Measurements from ENCODE around the gene PAGR1.

Gene PAGR1

DNA sequence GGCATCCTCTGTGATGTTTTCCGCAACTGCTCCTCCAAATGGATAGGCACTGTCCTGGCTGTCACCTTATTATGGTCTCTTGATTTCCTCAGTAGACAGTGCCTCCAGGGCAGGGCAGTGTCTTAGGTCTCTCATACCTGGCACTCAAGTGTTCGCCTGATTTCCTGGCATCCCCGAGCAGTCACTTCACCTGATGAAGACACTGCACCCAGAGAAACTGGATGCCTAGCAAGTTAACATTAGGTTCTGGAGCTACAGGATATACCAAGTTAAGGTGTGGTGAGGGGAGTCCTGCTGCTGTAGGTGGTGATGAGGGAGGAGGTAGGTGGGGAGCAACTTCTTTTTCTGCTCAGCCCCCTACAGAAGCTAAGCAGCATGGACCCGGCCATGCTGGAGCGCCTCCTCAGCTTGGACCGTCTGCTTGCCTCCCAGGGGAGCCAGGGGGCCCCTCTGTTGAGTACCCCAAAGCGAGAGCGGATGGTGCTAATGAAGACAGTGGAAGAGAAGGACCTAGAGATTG lies 13.5 kb upstream of the PAGR1 start:
- Histone ChIP-seq H3K4me1 (ENCODE audit: control insufficient read depth in 1 of 2, insufficient read depth in 2 of 2, low read length in 2 of 2) (peaks cover 9 to 12% of the 10 kb centered on the region in 2 donors), H3K9me3 (ENCODE audit: control insufficient read depth in 1 of 2, low read length in 2 of 2) (no peaks in the 10 kb centered on the region), H3K27me3 (ENCODE audit: low read depth, low read length) (no peaks in the 10 kb centered on the region), H3K4me3 (ENCODE audit: low read depth in 1 of 2, low read length in 2 of 2) (no peak overlapping the region), H3K36me3 (ENCODE audit: control insufficient read depth in 1 of 2, insufficient read depth in 2 of 2, low read length in 2 of 2) (peaks cover 15 to 36% of the 10 kb centered on the region in 2 donors), H3K27ac (ENCODE audit: low read length) (no peak overlapping the region)

DNA sequence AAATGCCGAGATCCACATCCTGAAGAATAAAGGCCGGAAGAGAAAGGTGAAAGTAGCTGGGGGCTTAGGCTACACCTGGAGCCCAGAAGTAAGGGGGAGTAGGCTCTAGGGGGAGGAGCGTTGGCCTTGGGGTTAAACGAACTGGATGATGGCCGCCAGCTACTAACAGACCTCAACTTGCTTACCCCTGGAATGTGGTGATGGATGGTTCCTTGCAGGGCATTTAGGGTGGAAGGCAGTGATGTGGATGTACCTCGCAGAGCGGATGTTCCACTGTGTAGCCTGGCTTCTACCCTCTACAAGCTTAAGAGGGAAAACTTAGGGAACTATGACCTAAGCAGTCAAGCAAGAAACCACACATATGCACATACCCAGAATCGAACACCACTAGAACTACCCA lies 11.9 kb upstream of the PAGR1 start:
- Histone ChIP-seq H3K36me3 (ENCODE audit: control insufficient read depth in 1 of 2, insufficient read depth in 2 of 2, low read length in 2 of 2) (peaks cover 15 to 22% of the 10 kb centered on the region in 2 donors), H3K4me3 (ENCODE audit: low read depth in 1 of 2, low read length in 2 of 2) (peak overlapping the region; percentile 79 to 90), H3K27me3 (ENCODE audit: low read depth, low read length) (no peaks in the 10 kb centered on the region), H3K27ac (ENCODE audit: low read length) (peak overlapping the region; percentile 93), H3K9me3 (ENCODE audit: control insufficient read depth in 1 of 2, low read length in 2 of 2) (no peaks in the 10 kb centered on the region), H3K4me1 (ENCODE audit: control insufficient read depth in 1 of 2, insufficient read depth in 2 of 2, low read length in 2 of 2) (peaks cover 19 to 26% of the 10 kb centered on the region in 2 donors)

DNA sequence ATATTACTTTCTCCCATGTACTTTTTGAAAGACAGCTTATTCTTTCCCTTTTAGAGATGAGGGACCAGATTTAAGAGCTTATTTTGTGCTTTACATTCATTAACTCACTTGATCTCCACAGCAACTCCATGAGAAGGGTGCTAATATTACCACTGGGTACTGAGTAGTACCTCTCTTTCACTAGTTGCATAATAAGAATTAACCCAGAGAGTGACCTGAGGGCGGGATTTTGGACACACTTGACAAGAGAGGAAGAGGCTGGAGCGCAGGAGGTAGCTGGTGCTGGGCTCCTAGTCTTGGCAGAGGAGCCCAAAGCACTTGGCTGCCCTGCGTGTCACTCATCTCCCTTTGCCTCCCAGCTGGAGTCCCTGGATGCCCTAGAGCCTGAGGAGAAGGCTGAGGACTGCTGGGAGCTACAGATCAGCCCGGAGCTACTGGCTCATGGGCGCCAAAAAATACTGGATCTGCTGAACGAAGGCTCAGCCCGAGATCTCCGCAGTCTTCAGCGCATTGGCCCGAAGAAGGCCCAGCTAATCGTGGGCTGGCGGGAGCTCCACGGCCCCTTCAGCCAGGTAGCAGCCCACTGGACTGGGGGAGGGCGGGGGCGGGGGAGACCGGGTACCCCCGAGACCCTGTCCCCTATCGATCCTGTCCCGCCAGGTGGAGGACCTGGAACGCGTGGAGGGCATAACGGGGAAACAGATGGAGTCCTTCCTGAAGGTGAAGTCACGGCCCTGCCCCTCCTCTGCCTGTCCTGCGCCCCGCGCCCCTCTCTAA lies 11.3 kb upstream of the PAGR1 start:
- Histone ChIP-seq H3K4me1 (ENCODE audit: control insufficient read depth in 1 of 2, insufficient read depth in 2 of 2, low read length in 2 of 2) (peaks cover 23 to 32% of the 10 kb centered on the region in 2 donors), H3K4me3 (ENCODE audit: low read depth in 1 of 2, low read length in 2 of 2) (peak overlapping the region; percentile 79 to 90), H3K27me3 (ENCODE audit: low read depth, low read length) (no peaks in the 10 kb centered on the region), H3K36me3 (ENCODE audit: control insufficient read depth in 1 of 2, insufficient read depth in 2 of 2, low read length in 2 of 2) (peaks cover 12 to 22% of the 10 kb centered on the region in 2 donors), H3K9me3 (ENCODE audit: control insufficient read depth in 1 of 2, low read length in 2 of 2) (no peaks in the 10 kb centered on the region), H3K27ac (ENCODE audit: low read length) (peak overlapping the region; percentile 93)

DNA sequence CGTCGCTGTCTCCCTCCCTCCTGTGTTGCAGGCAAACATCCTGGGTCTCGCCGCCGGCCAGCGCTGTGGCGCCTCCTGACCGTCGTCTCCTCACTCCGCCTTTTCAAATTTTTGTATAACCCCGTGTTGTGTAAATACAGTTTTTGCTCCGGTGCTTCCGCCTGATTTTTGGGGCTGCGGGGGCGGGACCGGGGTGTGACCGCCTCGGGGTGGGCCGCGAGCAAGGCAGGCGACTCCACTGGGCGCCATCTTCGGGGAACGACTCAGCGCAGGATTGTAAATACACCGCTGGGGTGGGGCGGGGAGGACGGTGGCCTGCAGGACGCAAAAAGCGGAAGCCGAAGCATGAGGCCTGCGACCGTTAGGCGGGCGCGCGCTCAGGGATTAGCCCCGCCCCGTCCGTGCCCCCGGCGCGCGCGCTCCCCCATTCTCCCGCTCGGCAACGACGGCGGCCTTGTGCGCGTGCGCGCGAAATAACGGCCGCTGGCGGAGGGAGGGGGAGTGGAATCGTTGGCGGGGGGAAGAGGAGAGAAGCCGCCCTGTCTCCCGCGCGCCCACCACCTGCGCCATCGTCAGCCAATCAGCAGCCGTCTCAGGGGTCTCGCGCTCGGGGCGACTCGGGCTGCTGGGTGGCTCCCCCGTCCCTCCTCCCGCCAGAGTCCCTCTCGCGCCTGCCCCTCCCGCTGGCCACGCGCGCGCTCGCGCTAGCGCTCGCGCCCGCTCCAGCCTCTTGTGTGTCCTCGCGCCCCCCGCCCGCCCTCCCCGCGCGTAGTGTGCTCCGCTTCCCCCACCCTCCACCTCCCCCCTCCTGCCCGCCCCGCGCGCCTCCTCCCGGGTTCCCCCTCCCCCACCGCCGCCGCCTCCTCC lies 10.5 kb upstream of the PAGR1 start:
- H3K9me3 ChIP-seq (ENCODE audit: control insufficient read depth in 1 of 2, low read length in 2 of 2) = no peaks in the 10 kb centered on the region
- H3K27ac ChIP-seq (ENCODE audit: low read length) = peak overlapping the region; percentile 93
- H3K4me3 ChIP-seq (ENCODE audit: low read depth in 1 of 2, low read length in 2 of 2) = peak overlapping the region; percentile 79 to 90
- H3K4me1 ChIP-seq (ENCODE audit: control insufficient read depth in 1 of 2, insufficient read depth in 2 of 2, low read length in 2 of 2) = peaks cover 25 to 40% of the 10 kb centered on the region in 2 donors
- H3K27me3 ChIP-seq (ENCODE audit: low read depth, low read length) = no peaks in the 10 kb centered on the region
- peaks cover 12 to 22% of the 10 kb centered on the region in 2 donors for H3K36me3 ChIP-seq (ENCODE audit: control insufficient read depth in 1 of 2, insufficient read depth in 2 of 2, low read length in 2 of 2)

DNA sequence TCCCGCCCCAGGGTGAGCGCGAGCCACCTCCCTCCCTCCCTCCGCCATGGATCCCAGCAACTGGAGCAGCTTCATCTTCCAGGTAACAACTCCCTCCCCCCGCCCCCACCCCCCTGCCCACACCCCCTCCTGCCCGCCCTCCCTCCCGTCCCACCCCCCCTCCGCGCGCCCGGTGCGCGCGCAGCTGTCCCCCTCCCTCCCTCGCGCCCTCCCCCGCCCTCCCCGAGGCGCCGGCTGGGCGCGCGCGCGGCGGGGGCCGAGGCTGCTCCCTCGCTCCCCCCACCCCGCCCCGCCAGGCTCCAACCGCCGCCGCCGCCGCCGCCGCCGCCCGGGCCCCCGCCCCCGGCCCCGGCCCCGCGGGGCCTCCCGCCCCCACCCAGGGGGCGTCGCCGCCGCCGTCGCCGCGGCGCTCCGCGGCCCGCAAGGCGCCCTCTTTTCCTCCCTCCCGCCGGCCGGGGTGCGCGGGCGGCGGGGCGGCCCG lies 9.8 kb upstream of the PAGR1 start, which contains the start of gene MAZ:
Gene MAZ (plus strand): TSS at position 431 of the 481 bp plus-strand sequence. CDS start 173 bp downstream, outside the sequence.
- Histone ChIP-seq H3K4me3 (ENCODE audit: low read depth in 1 of 2, low read length in 2 of 2) (peak within 1 kb of the TSS; percentile 80 to 90), H3K4me1 (ENCODE audit: control insufficient read depth in 1 of 2, insufficient read depth in 2 of 2, low read length in 2 of 2) (peaks cover 31 to 47% of the 10 kb centered on the region in 2 donors), H3K9me3 (ENCODE audit: control insufficient read depth in 1 of 2, low read length in 2 of 2) (no peaks in the 10 kb centered on the region), H3K36me3 (ENCODE audit: control insufficient read depth in 1 of 2, insufficient read depth in 2 of 2, low read length in 2 of 2) (peaks cover 10 to 21% of the 10 kb centered on the region in 2 donors), H3K27ac (ENCODE audit: low read length) (peak within 1 kb of the TSS; percentile 93), H3K27me3 (ENCODE audit: low read depth, low read length) (no peaks in the 10 kb centered on the region)

DNA sequence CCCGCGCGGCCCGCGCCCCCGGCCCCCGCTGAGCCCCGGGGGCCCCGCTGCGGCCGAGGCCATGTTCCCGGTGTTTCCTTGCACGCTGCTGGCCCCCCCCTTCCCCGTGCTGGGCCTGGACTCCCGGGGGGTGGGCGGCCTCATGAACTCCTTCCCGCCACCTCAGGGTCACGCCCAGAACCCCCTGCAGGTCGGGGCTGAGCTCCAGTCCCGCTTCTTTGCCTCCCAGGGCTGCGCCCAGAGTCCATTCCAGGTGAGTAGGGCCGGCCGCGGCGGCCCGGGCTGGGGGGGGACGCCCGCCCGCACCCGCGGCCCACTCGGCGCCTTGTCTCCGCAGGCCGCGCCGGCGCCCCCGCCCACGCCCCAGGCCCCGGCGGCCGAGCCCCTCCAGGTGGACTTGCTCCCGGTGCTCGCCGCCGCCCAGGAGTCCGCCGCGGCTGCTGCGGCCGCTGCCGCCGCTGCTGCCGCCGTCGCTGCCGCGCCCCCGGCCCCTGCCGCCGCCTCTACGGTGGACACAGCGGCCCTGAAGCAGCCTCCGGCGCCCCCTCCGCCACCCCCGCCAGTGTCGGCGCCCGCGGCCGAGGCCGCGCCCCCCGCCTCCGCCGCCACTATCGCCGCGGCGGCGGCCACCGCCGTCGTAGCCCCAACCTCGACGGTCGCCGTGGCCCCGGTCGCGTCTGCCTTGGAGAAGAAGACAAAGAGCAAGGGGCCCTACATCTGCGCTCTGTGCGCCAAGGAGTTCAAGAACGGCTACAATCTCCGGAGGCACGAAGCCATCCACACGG lies 9.1 kb upstream of the PAGR1 start:
- Histone ChIP-seq H3K27me3 (ENCODE audit: low read depth, low read length) (no peaks in the 10 kb centered on the region), H3K4me1 (ENCODE audit: control insufficient read depth in 1 of 2, insufficient read depth in 2 of 2, low read length in 2 of 2) (peaks cover 31 to 47% of the 10 kb centered on the region in 2 donors), H3K36me3 (ENCODE audit: control insufficient read depth in 1 of 2, insufficient read depth in 2 of 2, low read length in 2 of 2) (peaks cover 6 to 17% of the 10 kb centered on the region in 2 donors), H3K4me3 (ENCODE audit: low read depth in 1 of 2, low read length in 2 of 2) (peak overlapping the region; percentile 64 to 80), H3K27ac (ENCODE audit: low read length) (peak overlapping the region; percentile 91), H3K9me3 (ENCODE audit: control insufficient read depth in 1 of 2, low read length in 2 of 2) (no peaks in the 10 kb centered on the region)

DNA sequence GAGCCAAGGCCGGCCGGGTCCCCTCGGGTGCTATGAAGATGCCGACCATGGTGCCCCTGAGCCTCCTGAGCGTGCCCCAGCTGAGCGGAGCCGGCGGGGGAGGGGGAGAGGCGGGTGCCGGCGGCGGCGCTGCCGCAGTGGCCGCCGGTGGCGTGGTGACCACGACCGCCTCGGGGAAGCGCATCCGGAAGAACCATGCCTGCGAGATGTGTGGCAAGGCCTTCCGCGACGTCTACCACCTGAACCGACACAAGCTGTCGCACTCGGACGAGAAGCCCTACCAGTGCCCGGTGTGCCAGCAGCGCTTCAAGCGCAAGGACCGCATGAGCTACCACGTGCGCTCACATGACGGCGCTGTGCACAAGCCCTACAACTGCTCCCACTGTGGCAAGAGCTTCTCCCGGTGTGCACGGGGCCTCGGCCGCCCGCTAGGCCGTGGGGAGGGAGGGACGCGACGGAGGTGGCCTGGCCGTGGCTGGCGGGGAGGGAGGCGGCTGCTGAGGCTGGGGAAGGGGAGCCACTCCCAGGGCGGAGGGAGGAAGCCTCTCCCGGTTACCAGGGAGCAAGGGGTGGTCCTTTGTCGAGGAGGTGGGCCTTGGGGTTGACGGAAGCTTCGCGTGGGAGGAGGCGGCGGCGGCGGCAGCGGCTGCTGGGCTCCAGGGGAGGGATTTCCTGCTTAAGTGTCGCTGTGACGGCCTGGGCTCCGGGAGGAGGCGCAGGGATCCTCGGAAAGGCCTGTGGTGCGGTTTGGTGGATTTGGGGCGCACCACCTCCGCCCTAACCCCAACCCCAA lies 8.3 kb upstream of the PAGR1 start:
- Histone ChIP-seq H3K4me3 (ENCODE audit: low read depth in 1 of 2, low read length in 2 of 2) (peak overlapping the region; percentile 64 to 80), H3K36me3 (ENCODE audit: control insufficient read depth in 1 of 2, insufficient read depth in 2 of 2, low read length in 2 of 2) (peaks cover 6 to 17% of the 10 kb centered on the region in 2 donors), H3K27me3 (ENCODE audit: low read depth, low read length) (no peaks in the 10 kb centered on the region), H3K27ac (ENCODE audit: low read length) (peak overlapping the region; percentile 91), H3K9me3 (ENCODE audit: control insufficient read depth in 1 of 2, low read length in 2 of 2) (no peaks in the 10 kb centered on the region), H3K4me1 (ENCODE audit: control insufficient read depth in 1 of 2, insufficient read depth in 2 of 2, low read length in 2 of 2) (peaks cover 31 to 53% of the 10 kb centered on the region in 2 donors)

DNA sequence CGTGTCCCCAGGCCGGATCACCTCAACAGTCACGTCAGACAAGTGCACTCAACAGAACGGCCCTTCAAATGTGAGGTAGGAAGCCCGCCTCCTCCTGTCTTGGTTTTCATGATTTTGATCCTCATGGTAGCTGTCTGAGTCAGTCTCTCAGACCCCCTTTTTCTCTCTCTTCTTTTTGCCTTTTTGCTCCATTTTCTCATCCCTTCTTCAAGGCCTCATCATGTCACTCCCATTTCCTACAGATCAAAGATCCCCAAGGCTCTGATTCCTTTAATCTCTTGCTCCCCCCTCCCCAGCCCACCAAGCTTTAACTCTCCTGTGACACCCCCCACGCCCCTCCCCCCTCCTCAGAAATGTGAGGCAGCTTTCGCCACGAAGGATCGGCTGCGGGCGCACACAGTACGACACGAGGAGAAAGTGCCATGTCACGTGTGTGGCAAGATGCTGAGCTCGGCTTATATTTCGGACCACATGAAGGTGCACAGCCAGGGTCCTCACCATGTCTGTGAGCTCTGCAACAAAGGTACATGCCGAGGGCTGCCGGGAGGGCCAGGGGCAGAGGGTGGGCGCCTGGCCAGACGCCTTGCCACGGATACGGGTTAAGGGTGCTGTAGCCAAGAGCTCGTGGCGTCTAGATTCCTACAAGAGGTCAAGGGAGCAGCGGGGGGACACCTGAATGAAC lies 7.6 kb upstream of the PAGR1 start:
- H3K9me3 ChIP-seq (ENCODE audit: control insufficient read depth in 1 of 2, low read length in 2 of 2) = no peaks in the 10 kb centered on the region
- H3K4me1 ChIP-seq (ENCODE audit: control insufficient read depth in 1 of 2, insufficient read depth in 2 of 2, low read length in 2 of 2) = peaks cover 31 to 61% of the 10 kb centered on the region in 2 donors
- peak overlapping the region; percentile 64 to 80 for H3K4me3 ChIP-seq (ENCODE audit: low read depth in 1 of 2, low read length in 2 of 2)
- H3K27ac ChIP-seq (ENCODE audit: low read length) = peak overlapping the region; percentile 91
- no peaks in the 10 kb centered on the region for H3K27me3 ChIP-seq (ENCODE audit: low read depth, low read length)
- H3K36me3 ChIP-seq (ENCODE audit: control insufficient read depth in 1 of 2, insufficient read depth in 2 of 2, low read length in 2 of 2) = peaks cover 6 to 17% of the 10 kb centered on the region in 2 donors

DNA sequence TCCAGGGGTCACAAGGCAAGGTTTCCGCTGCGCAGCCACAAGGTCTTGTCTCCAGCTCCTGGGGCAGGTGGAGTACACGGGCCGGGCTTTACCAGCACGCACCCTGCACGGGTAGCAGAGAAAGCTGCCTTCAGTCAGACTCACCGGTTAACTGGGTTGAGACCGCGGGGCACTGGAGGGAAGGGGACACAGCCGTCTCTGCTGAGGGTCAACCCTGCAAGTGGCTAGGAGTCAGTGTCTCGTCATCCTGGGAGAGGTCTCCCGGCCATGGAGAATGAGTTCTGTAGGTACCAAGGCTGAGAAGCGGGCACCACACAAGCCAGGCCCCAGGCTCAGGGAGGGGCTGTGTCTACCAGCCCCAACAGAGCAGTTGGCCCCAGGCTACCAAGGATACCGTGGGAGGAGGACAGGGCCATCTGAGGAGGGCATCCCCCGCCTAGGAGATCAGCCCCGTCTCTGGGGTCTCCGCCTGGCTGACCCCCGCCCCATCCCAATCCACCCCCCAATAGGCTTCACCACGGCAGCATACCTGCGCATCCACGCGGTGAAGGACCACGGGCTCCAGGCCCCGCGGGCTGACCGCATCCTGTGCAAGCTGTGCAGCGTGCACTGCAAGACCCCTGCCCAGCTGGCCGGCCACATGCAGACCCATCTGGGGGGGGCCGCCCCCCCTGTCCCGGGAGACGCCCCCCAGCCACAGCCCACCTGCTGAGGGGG lies 6.8 kb upstream of the PAGR1 start:
- H3K36me3 ChIP-seq (ENCODE audit: control insufficient read depth in 1 of 2, insufficient read depth in 2 of 2, low read length in 2 of 2) = peaks cover 6 to 17% of the 10 kb centered on the region in 2 donors
- peak overlapping the region; percentile 64 to 80 for H3K4me3 ChIP-seq (ENCODE audit: low read depth in 1 of 2, low read length in 2 of 2)
- peaks cover 26 to 65% of the 10 kb centered on the region in 2 donors for H3K4me1 ChIP-seq (ENCODE audit: control insufficient read depth in 1 of 2, insufficient read depth in 2 of 2, low read length in 2 of 2)
- H3K27ac ChIP-seq (ENCODE audit: low read length) = peak overlapping the region; percentile 91
- no peaks in the 10 kb centered on the region for H3K27me3 ChIP-seq (ENCODE audit: low read depth, low read length)
- no peaks in the 10 kb centered on the region for H3K9me3 ChIP-seq (ENCODE audit: control insufficient read depth in 1 of 2, low read length in 2 of 2)
